ENCODE results near the gene TAS2R14.

The TAS2R14 gene

DNA sequence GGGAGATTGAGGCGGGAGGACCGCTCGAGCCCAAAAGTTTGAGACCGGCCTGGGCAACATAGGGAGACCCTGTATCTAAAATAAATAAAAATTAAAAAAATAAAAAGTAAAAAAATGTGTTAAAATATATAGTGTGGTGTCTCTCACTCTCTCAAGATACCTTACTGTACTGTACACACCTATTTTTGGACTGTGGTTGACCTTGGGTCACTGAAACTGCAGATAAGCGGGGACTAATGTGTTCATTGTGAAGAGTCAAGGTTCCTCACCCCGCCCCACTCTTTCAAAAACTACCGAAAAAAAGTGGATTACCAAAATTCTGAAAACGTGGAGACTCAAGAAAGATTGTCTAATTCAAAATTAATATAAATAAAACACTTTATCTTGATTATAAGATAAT lies 28.7 kb downstream of the TAS2R14 start:
- no peak for DNase-seq (ENCODE audit: low spot score)
- TF ChIP-seq, protein P1, sequence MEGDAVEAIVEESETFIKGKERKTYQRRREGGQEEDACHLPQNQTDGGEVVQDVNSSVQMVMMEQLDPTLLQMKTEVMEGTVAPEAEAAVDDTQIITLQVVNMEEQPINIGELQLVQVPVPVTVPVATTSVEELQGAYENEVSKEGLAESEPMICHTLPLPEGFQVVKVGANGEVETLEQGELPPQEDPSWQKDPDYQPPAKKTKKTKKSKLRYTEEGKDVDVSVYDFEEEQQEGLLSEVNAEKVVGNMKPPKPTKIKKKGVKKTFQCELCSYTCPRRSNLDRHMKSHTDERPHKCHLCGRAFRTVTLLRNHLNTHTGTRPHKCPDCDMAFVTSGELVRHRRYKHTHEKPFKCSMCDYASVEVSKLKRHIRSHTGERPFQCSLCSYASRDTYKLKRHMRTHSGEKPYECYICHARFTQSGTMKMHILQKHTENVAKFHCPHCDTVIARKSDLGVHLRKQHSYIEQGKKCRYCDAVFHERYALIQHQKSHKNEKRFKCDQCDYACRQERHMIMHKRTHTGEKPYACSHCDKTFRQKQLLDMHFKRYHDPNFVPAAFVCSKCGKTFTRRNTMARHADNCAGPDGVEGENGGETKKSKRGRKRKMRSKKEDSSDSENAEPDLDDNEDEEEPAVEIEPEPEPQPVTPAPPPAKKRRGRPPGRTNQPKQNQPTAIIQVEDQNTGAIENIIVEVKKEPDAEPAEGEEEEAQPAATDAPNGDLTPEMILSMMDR (IDR thresholded peaks at IDR 0.05; ENCODE audit: extremely low read depth, missing control alignments): no peak

DNA sequence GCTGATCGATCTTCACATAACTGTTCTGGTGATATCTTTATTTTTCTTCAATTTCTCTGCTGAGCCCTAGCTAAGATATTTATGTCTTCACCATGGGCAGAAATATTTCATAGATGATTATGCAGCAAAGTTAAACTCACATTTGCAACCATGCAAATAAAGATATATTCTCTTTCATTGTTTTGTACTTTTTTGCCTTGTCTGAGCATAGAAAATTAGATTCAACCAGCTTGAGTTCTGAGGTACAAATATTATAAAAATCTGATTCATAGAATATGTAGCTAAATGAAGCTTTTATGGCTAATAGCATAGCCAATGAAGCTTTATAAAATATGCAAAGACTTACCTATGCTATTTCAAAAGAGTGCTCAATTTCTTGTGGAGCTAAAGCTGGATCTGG lies 29.6 kb downstream of the TAS2R14 start, which contains the start of gene TAS2R13:
TSS of gene TAS2R13 (minus strand) at position 101 of the 400 bp plus-strand sequence. CDS start 264 bp downstream, outside the sequence.
- DNase-seq (ENCODE audit: low spot score): no peak
- TF ChIP-seq, protein P1 (IDR thresholded peaks at IDR 0.05; ENCODE audit: extremely low read depth, missing control alignments): no peak

DNA sequence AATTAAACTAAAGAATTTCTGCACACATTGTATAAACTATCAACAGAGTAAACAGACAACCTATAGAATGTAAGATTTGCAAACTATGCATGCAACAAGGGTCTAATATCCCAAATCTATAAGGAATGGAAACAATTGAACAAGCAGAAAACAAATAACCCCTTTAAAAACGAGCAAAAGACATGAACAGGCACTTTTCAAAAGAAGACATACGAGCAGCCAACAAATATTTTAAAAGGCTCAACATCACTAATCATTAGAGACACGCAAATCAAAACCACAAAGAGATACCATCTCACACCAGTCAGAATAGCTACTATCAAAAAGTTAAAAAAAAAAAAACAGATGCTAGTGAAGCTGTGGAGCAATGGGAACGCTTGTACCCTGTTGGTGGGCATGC lies 34.4 kb downstream of the TAS2R14 start:
- DNase-seq (ENCODE audit: low spot score): no peak
- TF ChIP-seq, protein P1 (IDR thresholded peaks at IDR 0.05; ENCODE audit: extremely low read depth, missing control alignments): no peak

DNA sequence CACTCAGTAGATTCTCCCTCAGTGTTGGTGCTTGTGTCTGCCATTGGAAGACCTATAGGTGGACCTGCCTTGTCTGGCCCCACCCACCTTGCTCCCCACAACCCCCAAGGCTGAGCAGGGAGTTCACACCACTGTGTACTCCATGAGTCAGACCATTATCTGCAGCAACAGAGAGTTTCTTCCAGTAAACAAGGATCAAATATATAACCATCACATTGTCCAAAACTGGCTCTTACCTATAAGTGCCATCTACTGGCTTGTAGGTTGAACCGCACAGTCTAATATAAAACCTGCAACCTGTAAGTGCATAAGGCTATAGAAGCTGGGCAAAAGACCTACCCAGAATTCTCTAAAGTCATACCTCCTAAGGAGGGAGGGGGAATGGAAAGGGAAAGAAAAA lies 37.6 kb downstream of the TAS2R14 start:
- no peak for DNase-seq (ENCODE audit: low spot score)
- TF ChIP-seq, protein P1 (IDR thresholded peaks at IDR 0.05; ENCODE audit: extremely low read depth, missing control alignments): no peak

DNA sequence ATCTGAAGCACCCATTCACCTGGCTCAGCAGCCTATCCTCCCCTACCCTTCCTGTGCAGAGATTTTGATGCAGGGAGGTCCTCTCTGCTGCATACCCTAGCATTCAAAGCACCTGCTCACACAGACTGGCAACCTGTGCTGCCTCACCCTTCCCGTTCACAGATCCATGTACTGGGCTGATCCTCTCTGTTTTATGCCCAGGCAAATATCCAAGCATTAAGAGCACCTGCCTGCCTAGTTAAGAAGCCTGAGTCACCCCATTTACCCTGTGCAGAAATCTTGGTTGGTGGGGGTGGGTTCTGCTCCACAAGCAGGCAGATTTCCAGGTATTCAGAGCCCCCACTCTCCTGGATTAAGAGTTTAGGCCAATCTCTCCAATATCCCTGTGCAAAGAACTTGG lies 38.1 kb downstream of the TAS2R14 start:
- no peak for DNase-seq (ENCODE audit: low spot score)
- TF ChIP-seq, protein P1 (IDR thresholded peaks at IDR 0.05; ENCODE audit: extremely low read depth, missing control alignments): no peak

DNA sequence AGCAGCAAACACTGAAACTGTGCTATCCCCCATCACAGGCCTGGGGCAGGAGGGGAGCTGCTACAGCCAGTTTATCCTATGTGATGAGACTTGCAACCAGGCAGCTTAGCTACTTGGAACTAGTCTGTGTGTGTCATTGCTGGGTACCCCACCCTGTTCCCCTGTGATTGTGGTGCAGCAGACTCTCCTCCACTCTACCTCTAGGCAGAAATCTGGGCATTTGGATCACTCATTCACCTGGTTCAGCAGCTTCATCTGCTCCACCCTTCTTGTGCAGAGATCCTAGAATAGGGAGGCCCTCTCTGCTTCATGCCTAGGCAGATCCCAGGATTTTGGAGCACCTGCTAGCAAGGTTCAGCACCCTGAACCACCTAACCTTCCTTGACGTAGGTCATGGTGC lies 38.5 kb downstream of the TAS2R14 start:
- TF ChIP-seq, protein P1 (IDR thresholded peaks at IDR 0.05; ENCODE audit: extremely low read depth, missing control alignments): no peak
- no peak for DNase-seq (ENCODE audit: low spot score)

DNA sequence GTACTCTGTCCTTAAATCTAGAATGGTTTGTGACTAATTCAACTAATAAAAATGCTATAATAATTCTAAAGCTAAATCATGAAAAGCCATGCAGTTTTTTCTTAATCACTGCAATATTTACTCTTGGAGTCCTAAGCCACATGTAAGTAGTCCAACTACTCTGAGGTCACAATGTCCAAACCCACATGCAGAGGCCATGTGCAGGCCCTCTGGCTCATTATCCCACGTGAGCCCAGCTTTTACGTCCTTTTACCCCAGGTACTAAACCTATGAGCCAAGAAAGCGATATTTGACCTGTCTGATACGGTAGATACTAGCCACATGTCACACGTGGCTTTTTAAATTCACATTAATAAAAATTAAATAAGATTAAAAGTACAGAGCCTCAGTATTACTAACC lies 42.2 kb downstream of the TAS2R14 start:
- DNase-seq (ENCODE audit: low spot score): no peak
- TF ChIP-seq, protein P1 (IDR thresholded peaks at IDR 0.05; ENCODE audit: extremely low read depth, missing control alignments): no peak
